IMR-90 (cell line): ENCODE results near the gene CPTP. TPM values are rescaled to one million over a fixed set of nuclear protein-coding genes. Genes with fewer than 3 reads are reported as not detected.

ENCODE experiments used
- ATAC-seq: fragments of 200-7000 bp; cut with Tn5 transposase; 2 replicates; pipeline ENCODE4 v1.9.1; 2020; ENCODE audit warnings: low read depth, mild to moderate bottlenecking, moderate library complexity
- BruUV-seq: library from RNA; stranded (reverse); fragments of 400-500 nt; replicated peaks from 2 replicates; lab custom pipeline; 2021; lab: Mats Ljungman, UMichigan
- CTCF ChIA-PET: fragments of 300-600 bp; formaldehyde crosslinking; extraction: SDS; loops from one replicate; lab custom pipeline; 2021; ENCODE audit warnings: antibody characterized with exemption; lab: Yijun Ruan, JAX
- POLR2A ChIA-PET: fragments of 300-600 bp; sonication (Branson Sonifier 250); formaldehyde crosslinking; loops from one replicate; lab custom pipeline; 2022; ENCODE audit warnings: antibody characterized with exemption; ENCODE audit not compliant: unreplicated experiment; lab: Charles Lee
- DNase-seq: peaks from one replicate; pipeline ENCODE4 v3.0.0; 2013
- H2AFZ ChIP-seq: replicated peaks from 2 replicates; pipeline ENCODE3; 2013; ENCODE audit warnings: low read length, mild to moderate bottlenecking; ENCODE audit not compliant: poor library complexity
- H2AK5ac ChIP-seq: 2 replicates; pipeline ENCODE4 v1.6.1; 2013; ENCODE audit warnings: low read depth, low read length, inconsistent platforms
- H2AK9ac ChIP-seq: replicated peaks from 2 replicates; pipeline ENCODE3; 2013; ENCODE audit warnings: mild to moderate bottlenecking, low read depth, low read length, moderate library complexity; ENCODE audit not compliant: poor library complexity
- H2BK120ac ChIP-seq: 2 replicates; pipeline ENCODE4 v1.6.1; 2013; ENCODE audit warnings: low read depth, low read length, inconsistent platforms
- H2BK15ac ChIP-seq: 3 replicates; pipeline ENCODE4 v1.6.1; 2013; ENCODE audit warnings: low read depth, low read length, inconsistent platforms
- H2BK20ac ChIP-seq: 2 replicates; pipeline ENCODE4 v1.6.1; 2013; ENCODE audit warnings: low read depth, mild to moderate bottlenecking, inconsistent platforms, low read length, moderate library complexity
- H2BK5ac ChIP-seq: 2 replicates; pipeline ENCODE4 v1.6.1; 2013; ENCODE audit warnings: mild to moderate bottlenecking, low read depth, low read length, inconsistent platforms; ENCODE audit not compliant: poor library complexity, severe bottlenecking
- H3K14ac ChIP-seq: replicated peaks from 2 replicates; pipeline ENCODE4 v1.6.1; 2013; ENCODE audit warnings: low read depth, low read length, inconsistent platforms
- H3K18ac ChIP-seq: 2 replicates; pipeline ENCODE4 v1.6.1; 2013; ENCODE audit warnings: low read depth, low read length, control low read depth
- H3K23ac ChIP-seq: 2 replicates; pipeline ENCODE4 v1.6.1; 2013; ENCODE audit warnings: low read depth, low read length, inconsistent platforms
- H3K27ac ChIP-seq: 2 replicates; pipeline ENCODE4 v1.5.1; 2013; ENCODE audit warnings: mild to moderate bottlenecking, control low read depth, low read length; ENCODE audit not compliant: insufficient read depth
- H3K27me3 ChIP-seq: 2 replicates; pipeline ENCODE4 v1.6.1; 2013; ENCODE audit warnings: low read length; ENCODE audit not compliant: control insufficient read depth, insufficient read depth
- H3K36me3 ChIP-seq: 2 replicates; pipeline ENCODE4 v1.6.1; 2013; ENCODE audit warnings: low read length, mixed read lengths; ENCODE audit not compliant: control insufficient read depth, insufficient read depth
- H3K4ac ChIP-seq: 2 replicates; pipeline ENCODE4 v1.6.1; 2013; ENCODE audit warnings: low read depth, low read length, inconsistent platforms
- H3K4me1 ChIP-seq: 2 replicates; pipeline ENCODE4 v1.6.1; 2013; ENCODE audit warnings: low read length, mixed read lengths; ENCODE audit not compliant: control insufficient read depth, insufficient read depth
- H3K4me2 ChIP-seq: 2 replicates; pipeline ENCODE4 v1.6.1; 2013; ENCODE audit warnings: low read depth, mild to moderate bottlenecking, control low read depth, low read length, moderate library complexity
- H3K4me3 ChIP-seq: 2 replicates; pipeline ENCODE4 v1.5.1; 2013; ENCODE audit warnings: low read depth, mild to moderate bottlenecking, control low read depth, low read length, moderate library complexity; ENCODE audit not compliant: insufficient read depth
- H3K56ac ChIP-seq: 2 replicates; pipeline ENCODE4 v1.6.1; 2013; ENCODE audit warnings: low read length, inconsistent platforms; ENCODE audit not compliant: insufficient read depth; ENCODE audit errors: extremely low read depth
- H3K79me1 ChIP-seq, 2 experiments: 2 replicates each; pipeline ENCODE4 v1.6.1; 2013; ENCODE audit warnings: low read length in 2 of 2, inconsistent platforms in 1 of 2, low read depth in 1 of 2
- H3K9ac ChIP-seq: 2 replicates; pipeline ENCODE4 v1.6.1; 2013; ENCODE audit warnings: low read depth, low read length, control low read depth
- H3K9me1 ChIP-seq: 2 replicates; pipeline ENCODE4 v1.6.1; 2013; ENCODE audit warnings: low read length, inconsistent platforms; ENCODE audit not compliant: insufficient read depth
- H3K9me3 ChIP-seq: 2 replicates; pipeline ENCODE4 v1.6.1; 2013; ENCODE audit warnings: low read length; ENCODE audit not compliant: control insufficient read depth, insufficient read depth
- H4K20me1 ChIP-seq: 2 replicates; pipeline ENCODE4 v1.6.1; 2013; ENCODE audit warnings: low read length, inconsistent platforms; ENCODE audit not compliant: insufficient read depth
- H4K5ac ChIP-seq: 2 replicates; pipeline ENCODE4 v1.6.1; 2013; ENCODE audit warnings: mild to moderate bottlenecking, low read depth, low read length, control low read depth
- H4K8ac ChIP-seq, 2 experiments: 2 replicates each; pipeline ENCODE4 v1.6.1; 2013; ENCODE audit warnings: low read depth in 2 of 2, low read length in 2 of 2, control low read depth in 1 of 2, inconsistent platforms in 1 of 2
- H4K91ac ChIP-seq: 2 replicates; pipeline ENCODE4 v1.6.1; 2013; ENCODE audit warnings: low read depth, low read length, inconsistent platforms; ENCODE audit not compliant: insufficient read depth
- BHLHE40 ChIP-seq: fragments of 150-350 bp; IDR thresholded peaks from 2 replicates; pipeline ENCODE4 v1.6.1; 2016; ENCODE audit warnings: mild to moderate bottlenecking, low read depth, low read length
- CEBPB ChIP-seq: IDR thresholded peaks from 2 replicates; pipeline ENCODE4 v1.6.1; 2012; ENCODE audit warnings: low read depth, low read length, improper control_type of control experiment
- CHD1 ChIP-seq: IDR thresholded peaks from 2 replicates; pipeline ENCODE4 v1.6.1; 2012; ENCODE audit warnings: low read depth, low read length, improper control_type of control experiment
- ELK1 ChIP-seq: fragments of 150-350 bp; IDR thresholded peaks from 2 replicates; pipeline ENCODE4 v1.6.1; 2016; ENCODE audit warnings: low read depth, mild to moderate bottlenecking, low read length, moderate library complexity, borderline replicate concordance
- FOS ChIP-seq: fragments of 150-350 bp; IDR thresholded peaks from 2 replicates; pipeline ENCODE4 v1.6.1; 2016; ENCODE audit warnings: low read depth, low read length
- MAFK ChIP-seq: IDR thresholded peaks from 2 replicates; pipeline ENCODE4 v1.6.1; 2012; ENCODE audit warnings: low read depth, low read length, improper control_type of control experiment
- MAZ ChIP-seq: IDR thresholded peaks from 2 replicates; pipeline ENCODE4 v1.6.1; 2012; ENCODE audit warnings: low read depth, mild to moderate bottlenecking, low read length, improper control_type of control experiment, moderate library complexity, borderline replicate concordance
- MXI1 ChIP-seq: IDR thresholded peaks from 2 replicates; pipeline ENCODE4 v1.6.1; 2012; ENCODE audit warnings: low read depth, mild to moderate bottlenecking, low read length, moderate library complexity, borderline replicate concordance
- NFE2L2 ChIP-seq: fragments of 150-350 bp; IDR thresholded peaks from 2 replicates; pipeline ENCODE4 v1.6.1; 2016; ENCODE audit warnings: low read depth, mild to moderate bottlenecking, low read length
- POLR2A ChIP-seq: IDR thresholded peaks from 2 replicates; pipeline ENCODE4 v1.6.1; 2012; ENCODE audit warnings: mild to moderate bottlenecking, low read depth, low read length
- RAD21 ChIP-seq: IDR thresholded peaks from 2 replicates; pipeline ENCODE4 v1.6.1; 2012; ENCODE audit warnings: low read length, improper control_type of control experiment
- RFX5 ChIP-seq: IDR thresholded peaks from 2 replicates; pipeline ENCODE4 v1.8.0; 2012; ENCODE audit warnings: low read depth, mild to moderate bottlenecking, low read length, moderate library complexity
- SMC3 ChIP-seq: fragments of 150-350 bp; IDR thresholded peaks from 2 replicates; pipeline ENCODE4 v1.6.1; 2016; ENCODE audit warnings: low read depth, mild to moderate bottlenecking, antibody characterized with exemption, low read length, moderate library complexity
- USF2 ChIP-seq: fragments of 150-350 bp; IDR thresholded peaks from 2 replicates; pipeline ENCODE4 v1.6.1; 2017; ENCODE audit warnings: mild to moderate bottlenecking, antibody characterized with exemption, low read length, low read depth
- whole genome bisulfite sequencing, 2 experiments: methylation state at CpG; one replicate each; pipeline versions ENCODE4 v1.1.5 to v1.1.7; 2013; ENCODE audit warnings: missing lambda C conversion rate in 2 of 2; ENCODE audit not compliant: insufficient read length in 1 of 2; ENCODE audit errors: extremely low coverage in 2 of 2; 5-methylcytosine and 5-hydroxymethylcytosine counted together
- dilution Hi-C: fragments of 300-500 bp; cut with HindIII; formaldehyde crosslinking; loops from one replicate; pipeline ENCODE4 v1.14.3; 2018; ENCODE audit warnings: low sequenced_read_pairs; ENCODE audit not compliant: unreplicated experiment
- in situ Hi-C: fragments of 300-500 bp; cut with MboI; formaldehyde crosslinking; loops from 3 replicates; pipeline ENCODE4 v1.14.3; 2019; ENCODE audit warnings: low sequenced_read_pairs, inconsistent platforms, mixed read lengths
- intact Hi-C: fragments of 100-400 bp; cut with micrococcal nuclease; formaldehyde crosslinking; loops from 2 replicates; pipeline ENCODE4 v1.10.0; 2022
- polyA plus RNA-seq, 3 experiments: library from polyadenylated mRNA; depleted of rRNA; stranded (reverse); fragments of >200 nt; gene quantifications; 2 replicates each; pipeline ENCODE4 v1.2.3, GENCODE V29; 2012; ENCODE audit warnings: low replicate concordance in 1 of 3
- total RNA-seq: library from RNA; depleted of rRNA; stranded (reverse); fragments of >200 nt; gene quantifications from 2 replicates; pipeline ENCODE4 v1.2.3, GENCODE V29; 2012
- TF ChIP-seq, protein P1 (sequence below): conservative IDR thresholded peaks from 2 replicates; pipeline ENCODE4 v1.5.1; 2012; ENCODE audit warnings: mild to moderate bottlenecking, low read depth, low read length, improper control_type of control experiment

Gene CPTP
- total and polyA plus RNA-seq, 2 of the 4 experiments (the other 2 are of a cell fraction): 2.7 to 12.1 TPM

DNA sequence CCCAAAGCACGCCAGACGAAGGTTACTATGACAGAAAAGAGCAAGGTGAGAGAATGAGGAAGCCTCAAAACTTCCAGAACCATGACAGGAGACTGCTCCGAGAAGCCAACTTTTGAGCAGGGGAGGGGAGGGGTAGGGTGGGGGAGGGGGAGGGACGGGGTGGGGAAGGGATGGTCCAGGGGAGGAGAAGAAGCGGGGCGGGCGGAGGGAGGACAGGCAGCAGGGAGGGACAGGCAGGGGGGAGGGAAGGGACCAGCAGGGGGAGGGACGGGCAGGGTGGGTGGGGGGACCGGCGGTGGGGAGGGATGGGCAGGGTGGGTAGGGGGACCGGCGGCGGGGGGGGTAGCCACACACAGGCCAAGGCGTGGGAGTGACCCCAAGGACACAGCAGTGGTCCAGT, 2.2 kb upstream of the CPTP start:
- intact Hi-C loops (no loop called here), dilution Hi-C loops (no loop called here), in situ Hi-C loops (no loop called here)
- DNase-seq (no peak), ATAC-seq (no peak)
- H2AK9ac ChIP-seq: no peak overlapping the region
- no peak overlapping the region for H3K9ac ChIP-seq
- peaks cover 24% of the 10 kb centered on the region for H3K36me3 ChIP-seq
- H3K14ac ChIP-seq: no peak overlapping the region
- H2BK20ac ChIP-seq: no peak overlapping the region
- no peak overlapping the region for H3K4ac ChIP-seq
- H2BK5ac ChIP-seq: no peak overlapping the region
- no peak overlapping the region for H3K4me3 ChIP-seq
- no peaks in the 10 kb centered on the region for H3K27me3 ChIP-seq
- ChIA-PET POLR2A (no interaction called here), CTCF (no interaction called here)
- H3K23ac ChIP-seq: no peak overlapping the region
- no peak overlapping the region for H2AFZ ChIP-seq
- H4K5ac ChIP-seq: no peak overlapping the region
- peaks cover 4% of the 10 kb centered on the region for H3K9me1 ChIP-seq
- 80% methylated on average over 1 of the region's 14 CpGs; no CpG with 5 or more reads in 1 of the 2 experiments for WGBS, 2 experiments
- H3K4me2 ChIP-seq: no peak overlapping the region
- TF ChIP-seq MAZ (no peak), CHD1 (no peak), ELK1 (no peak), SMC3 (no peak), RAD21 (no peak), NFE2L2 (no peak), MXI1 (no peak), RFX5 (no peak), MAFK (no peak), USF2 (no peak), BHLHE40 (no peak), CEBPB (no peak), POLR2A (no peak), FOS (no peak)
- TF ChIP-seq, protein P1, sequence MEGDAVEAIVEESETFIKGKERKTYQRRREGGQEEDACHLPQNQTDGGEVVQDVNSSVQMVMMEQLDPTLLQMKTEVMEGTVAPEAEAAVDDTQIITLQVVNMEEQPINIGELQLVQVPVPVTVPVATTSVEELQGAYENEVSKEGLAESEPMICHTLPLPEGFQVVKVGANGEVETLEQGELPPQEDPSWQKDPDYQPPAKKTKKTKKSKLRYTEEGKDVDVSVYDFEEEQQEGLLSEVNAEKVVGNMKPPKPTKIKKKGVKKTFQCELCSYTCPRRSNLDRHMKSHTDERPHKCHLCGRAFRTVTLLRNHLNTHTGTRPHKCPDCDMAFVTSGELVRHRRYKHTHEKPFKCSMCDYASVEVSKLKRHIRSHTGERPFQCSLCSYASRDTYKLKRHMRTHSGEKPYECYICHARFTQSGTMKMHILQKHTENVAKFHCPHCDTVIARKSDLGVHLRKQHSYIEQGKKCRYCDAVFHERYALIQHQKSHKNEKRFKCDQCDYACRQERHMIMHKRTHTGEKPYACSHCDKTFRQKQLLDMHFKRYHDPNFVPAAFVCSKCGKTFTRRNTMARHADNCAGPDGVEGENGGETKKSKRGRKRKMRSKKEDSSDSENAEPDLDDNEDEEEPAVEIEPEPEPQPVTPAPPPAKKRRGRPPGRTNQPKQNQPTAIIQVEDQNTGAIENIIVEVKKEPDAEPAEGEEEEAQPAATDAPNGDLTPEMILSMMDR: no peak
- H2AK5ac ChIP-seq: no peak overlapping the region
- no peaks in the 10 kb centered on the region for H3K9me3 ChIP-seq
- H2BK120ac ChIP-seq: no peak overlapping the region
- H3K79me1 ChIP-seq: peaks cover 2 to 70% of the 10 kb centered on the region in 2 experiments
- no peak overlapping the region for H2BK15ac ChIP-seq
- H3K4me1 ChIP-seq: peaks cover 15% of the 10 kb centered on the region; the same call in 1 of the 2 replicates
- H3K27ac ChIP-seq: no peak overlapping the region
- H4K8ac ChIP-seq: no peak overlapping the region
- H4K91ac ChIP-seq: no peak overlapping the region
- BruUV-seq: no TSS peak
- peaks cover 70% of the 10 kb centered on the region for H4K20me1 ChIP-seq
- H3K56ac ChIP-seq: no peak overlapping the region
- no peak overlapping the region for H3K18ac ChIP-seq
